Prostate gland (tissue), 2 donors: ENCODE measurements around the gene JMJD8.

ENCODE experiments used
- CTCF ChIP-seq, 4 experiments: fragments of 200-600 bp in 2 of 4; fragments of 450-650 bp in 2 of 4; sonication (generic) in 2 of 4; IDR thresholded peaks; 1 replicate in 3 of 4; 2 replicates in 1 of 4; pipeline ENCODE4 v1.5.1; 2016 to 2019; ENCODE audit warnings: antibody characterized with exemption in 4 of 4, mild to moderate bottlenecking in 2 of 4, moderate library complexity in 2 of 4
- POLR2A ChIP-seq: fragments of 450-650 bp; IDR thresholded peaks from one replicate; pipeline ENCODE4 v1.6.1; 2016; ENCODE audit warnings: antibody characterized with exemption, mild to moderate bottlenecking

- TF ChIP-seq CTCF (IDR thresholded peaks at IDR 0.05) (no peak), POLR2A (no peak)
Observed at GRCh38 chr16:692356-693108, 8.4 kb upstream of the JMJD8 start.
